ENCODE results near the gene ARL8B.
"Not testable (repeated sequence)": the region's sequence is repeated elsewhere in the genome, so short reads cannot be mapped to it uniquely, and the experiment has no call there.

Gene ARL8B

DNA sequence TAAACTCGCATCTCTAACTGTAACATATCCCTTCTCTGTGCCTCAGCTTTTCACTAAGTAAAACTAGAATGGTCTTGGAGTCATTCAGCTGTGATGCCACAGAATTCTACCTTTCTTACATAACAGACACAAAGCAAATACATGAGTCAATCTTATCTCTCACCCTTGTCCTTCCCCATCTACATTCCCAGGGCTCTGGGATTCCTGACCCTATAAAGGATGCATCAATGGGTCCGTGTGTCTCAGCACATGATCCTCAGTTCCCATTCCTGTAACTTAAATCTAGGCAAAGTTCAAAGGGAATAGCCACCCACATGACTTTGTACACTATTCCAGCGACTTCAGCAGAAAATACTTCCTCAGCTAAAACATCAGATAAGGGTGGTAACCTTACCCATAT, 11.8 kb upstream of the ARL8B start:
- Histone ChIP-seq H3K27ac (ENCODE audit: low read depth, low read length) (no peak overlapping the region), H3K4me1 (ENCODE audit: control insufficient read depth, insufficient read depth, low read length, unreplicated experiment) (peaks cover under 1% of the 10 kb centered on the region), H3K4me3 (ENCODE audit: low read depth, low read length) (no peak overlapping the region), H3K79me2 (ENCODE audit: control insufficient read depth, insufficient read depth, low read length, unreplicated experiment) (no peaks in the 10 kb centered on the region), H3K27me3 (ENCODE audit: insufficient read depth, low read length) (no peaks in the 10 kb centered on the region), H2AFZ (ENCODE audit: low read length, unreplicated experiment) (no peak overlapping the region), H3K36me3 (ENCODE audit: insufficient read depth, low read length) (no peaks in the 10 kb centered on the region)

DNA sequence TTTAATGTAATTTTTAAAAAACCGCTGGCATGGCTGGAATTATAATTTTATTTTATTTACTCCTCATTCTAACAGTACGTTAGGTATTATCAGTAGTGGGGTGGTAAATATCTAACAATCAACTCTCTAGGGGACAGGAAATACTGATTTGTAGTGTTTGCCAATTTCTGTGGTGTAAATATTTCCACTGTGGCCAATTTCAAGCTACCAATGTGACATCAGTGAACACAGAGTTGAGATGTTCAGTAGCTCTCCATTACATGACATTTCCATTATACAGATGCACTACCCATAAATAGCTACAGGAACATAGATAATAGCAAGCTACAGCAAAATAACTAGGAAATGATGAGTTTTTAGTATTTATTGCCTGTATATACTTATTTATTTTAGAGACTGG, 10.0 kb upstream of the ARL8B start:
- Histone ChIP-seq H3K4me3 (ENCODE audit: low read depth, low read length) (no peak overlapping the region), H3K79me2 (ENCODE audit: control insufficient read depth, insufficient read depth, low read length, unreplicated experiment) (no peaks in the 10 kb centered on the region), H3K27ac (ENCODE audit: low read depth, low read length) (no peak overlapping the region), H3K27me3 (ENCODE audit: insufficient read depth, low read length) (no peaks in the 10 kb centered on the region), H3K36me3 (ENCODE audit: insufficient read depth, low read length) (no peaks in the 10 kb centered on the region), H3K4me1 (ENCODE audit: control insufficient read depth, insufficient read depth, low read length, unreplicated experiment) (peaks cover 5% of the 10 kb centered on the region), H2AFZ (ENCODE audit: low read length, unreplicated experiment) (no peak overlapping the region)

GRCh38 chr3:5113726-5114125, 8.4 kb upstream of the ARL8B start:
- H3K79me2 ChIP-seq (ENCODE audit: control insufficient read depth, insufficient read depth, low read length, unreplicated experiment); H2AFZ ChIP-seq (ENCODE audit: low read length, unreplicated experiment); H3K27ac ChIP-seq (ENCODE audit: low read depth, low read length); H3K4me3 ChIP-seq (ENCODE audit: low read depth, low read length); H3K27me3 ChIP-seq (ENCODE audit: insufficient read depth, low read length); H3K36me3 ChIP-seq (ENCODE audit: insufficient read depth, low read length); H3K4me1 ChIP-seq (ENCODE audit: control insufficient read depth, insufficient read depth, low read length, unreplicated experiment): not testable (repeated sequence)

- Histone ChIP-seq H3K79me2 (ENCODE audit: control insufficient read depth, insufficient read depth, low read length, unreplicated experiment) (no peaks in the 10 kb centered on the region), H2AFZ (ENCODE audit: low read length, unreplicated experiment) (peak overlapping the region; percentile 92), H3K27ac (ENCODE audit: low read depth, low read length) (no peak overlapping the region), H3K4me1 (ENCODE audit: control insufficient read depth, insufficient read depth, low read length, unreplicated experiment) (peaks cover 5% of the 10 kb centered on the region), H3K27me3 (ENCODE audit: insufficient read depth, low read length) (no peaks in the 10 kb centered on the region), H3K4me3 (ENCODE audit: low read depth, low read length) (no peak overlapping the region), H3K36me3 (ENCODE audit: insufficient read depth, low read length) (no peaks in the 10 kb centered on the region)
These were observed 6.5 kb upstream of the ARL8B start for GRCh38 chr3:5115506-5116162.

GRCh38 chr3:5116538-5116937, 5.6 kb upstream of the ARL8B start:
- no peak overlapping the region for H3K27ac ChIP-seq (ENCODE audit: low read depth, low read length)
- H3K79me2 ChIP-seq (ENCODE audit: control insufficient read depth, insufficient read depth, low read length, unreplicated experiment), result no peaks in the 10 kb centered on the region
- no peak overlapping the region for H3K4me3 ChIP-seq (ENCODE audit: low read depth, low read length)
- H3K27me3 ChIP-seq (ENCODE audit: insufficient read depth, low read length), result no peaks in the 10 kb centered on the region
- H3K36me3 ChIP-seq (ENCODE audit: insufficient read depth, low read length), result no peaks in the 10 kb centered on the region
- H3K4me1 ChIP-seq (ENCODE audit: control insufficient read depth, insufficient read depth, low read length, unreplicated experiment), result peaks cover 5% of the 10 kb centered on the region
- H2AFZ ChIP-seq (ENCODE audit: low read length, unreplicated experiment), result no peak overlapping the region

DNA sequence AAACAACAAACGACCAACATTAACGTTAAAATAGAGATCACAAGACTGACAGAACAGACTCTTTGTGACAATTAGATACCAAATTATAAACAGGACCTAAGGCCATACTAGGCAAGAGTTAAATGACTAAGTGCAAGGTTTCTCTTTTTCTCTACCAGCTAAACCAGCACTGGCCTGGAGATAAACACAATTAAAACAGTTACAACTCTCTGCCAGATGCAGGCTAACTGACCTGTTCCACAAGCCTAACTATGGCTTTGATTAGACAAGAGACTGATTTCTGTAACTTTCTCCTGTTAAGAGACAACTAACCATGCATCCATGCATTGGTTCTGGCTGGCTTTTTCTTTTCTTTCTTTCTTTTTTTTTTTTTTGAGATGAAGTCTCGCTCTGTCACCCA, 1.6 kb upstream of the ARL8B start:
- H3K4me3 ChIP-seq (ENCODE audit: low read depth, low read length), result no peak overlapping the region
- H3K4me1 ChIP-seq (ENCODE audit: control insufficient read depth, insufficient read depth, low read length, unreplicated experiment), result peaks cover 16% of the 10 kb centered on the region
- no peaks in the 10 kb centered on the region; the same call in 1 of the 2 replicates for H3K36me3 ChIP-seq (ENCODE audit: insufficient read depth, low read length)
- no peak overlapping the region for H3K27ac ChIP-seq (ENCODE audit: low read depth, low read length)
- peaks cover 33% of the 10 kb centered on the region for H3K79me2 ChIP-seq (ENCODE audit: control insufficient read depth, insufficient read depth, low read length, unreplicated experiment)
- H2AFZ ChIP-seq (ENCODE audit: low read length, unreplicated experiment), result no peak overlapping the region
- H3K27me3 ChIP-seq (ENCODE audit: insufficient read depth, low read length), result no peaks in the 10 kb centered on the region

- Histone ChIP-seq H3K27ac (ENCODE audit: low read depth, low read length) (peak overlapping the region; percentile 83), H3K4me3 (ENCODE audit: low read depth, low read length) (peak overlapping the region; percentile 88), H2AFZ (ENCODE audit: low read length, unreplicated experiment) (peak overlapping the region; percentile 31), H3K27me3 (ENCODE audit: insufficient read depth, low read length) (no peaks in the 10 kb centered on the region), H3K79me2 (ENCODE audit: control insufficient read depth, insufficient read depth, low read length, unreplicated experiment) (peaks cover 55% of the 10 kb centered on the region), H3K4me1 (ENCODE audit: control insufficient read depth, insufficient read depth, low read length, unreplicated experiment) (peaks cover 28% of the 10 kb centered on the region), H3K36me3 (ENCODE audit: insufficient read depth, low read length) (no peaks in the 10 kb centered on the region; the same call in 1 of the 2 replicates)
These were observed 932 bp downstream of the ARL8B start for GRCh38 chr3:5122741-5123706.

DNA sequence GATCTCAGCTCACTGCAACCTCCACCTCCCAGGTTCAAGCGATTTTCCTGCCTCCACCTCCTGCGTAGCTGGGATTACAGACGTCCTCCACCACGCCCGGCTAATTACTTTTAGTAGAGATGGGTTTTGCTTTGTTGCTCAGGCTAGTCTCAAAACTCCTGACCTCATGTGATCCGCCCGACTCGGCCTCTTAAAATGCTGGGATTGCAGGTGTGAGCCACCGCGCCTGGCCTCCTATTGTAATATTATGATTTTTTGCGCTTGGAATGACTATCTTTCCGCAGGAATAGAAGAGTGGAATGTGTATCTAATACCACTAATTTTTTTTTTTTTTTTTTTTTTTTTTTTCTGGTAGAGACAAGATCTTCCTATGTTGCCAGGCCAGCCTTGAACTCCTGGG, 1.8 kb downstream of the ARL8B start:
- Histone ChIP-seq H3K36me3 (ENCODE audit: insufficient read depth, low read length) (no peaks in the 10 kb centered on the region; the same call in 1 of the 2 replicates), H3K4me1 (ENCODE audit: control insufficient read depth, insufficient read depth, low read length, unreplicated experiment) (peaks cover 28% of the 10 kb centered on the region), H3K79me2 (ENCODE audit: control insufficient read depth, insufficient read depth, low read length, unreplicated experiment) (peaks cover 64% of the 10 kb centered on the region), H3K27me3 (ENCODE audit: insufficient read depth, low read length) (no peaks in the 10 kb centered on the region), H2AFZ (ENCODE audit: low read length, unreplicated experiment) (no peak overlapping the region), H3K4me3 (ENCODE audit: low read depth, low read length) (peak overlapping the region; percentile 88), H3K27ac (ENCODE audit: low read depth, low read length) (peak overlapping the region; percentile 83; the same call in 1 of the 2 replicates)

DNA sequence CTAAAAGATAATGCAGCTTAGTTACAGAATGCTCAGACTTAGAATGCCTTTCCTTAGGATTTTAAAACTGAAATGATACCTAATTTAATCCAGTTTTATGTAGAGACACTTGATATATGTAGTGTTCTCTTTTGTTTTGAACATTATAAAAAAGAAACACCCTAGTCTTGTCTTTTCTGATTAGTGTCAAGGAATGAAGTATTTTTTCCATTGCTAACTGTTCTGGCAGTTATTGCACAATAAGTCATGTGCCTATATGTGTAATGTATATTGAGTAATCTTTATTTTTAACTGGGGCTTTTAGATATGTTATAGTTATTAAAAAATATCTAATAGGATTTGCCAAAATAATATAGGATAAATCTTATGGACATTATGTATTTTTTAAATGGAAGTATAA, 4.5 kb downstream of the ARL8B start:
- peaks cover 28% of the 10 kb centered on the region for H3K4me1 ChIP-seq (ENCODE audit: control insufficient read depth, insufficient read depth, low read length, unreplicated experiment)
- H3K79me2 ChIP-seq (ENCODE audit: control insufficient read depth, insufficient read depth, low read length, unreplicated experiment), result peaks cover 88% of the 10 kb centered on the region
- H3K27me3 ChIP-seq (ENCODE audit: insufficient read depth, low read length), result no peaks in the 10 kb centered on the region
- peaks cover under 1% of the 10 kb centered on the region for H3K36me3 ChIP-seq (ENCODE audit: insufficient read depth, low read length)
- peak overlapping the region; percentile 67 for H3K27ac ChIP-seq (ENCODE audit: low read depth, low read length)
- H3K4me3 ChIP-seq (ENCODE audit: low read depth, low read length), result peak overlapping the region; percentile 35
- no peak overlapping the region for H2AFZ ChIP-seq (ENCODE audit: low read length, unreplicated experiment)

GRCh38 chr3:5128849-5129248, 6.8 kb downstream of the ARL8B start:
- peaks cover 33% of the 10 kb centered on the region for H3K4me1 ChIP-seq (ENCODE audit: control insufficient read depth, insufficient read depth, low read length, unreplicated experiment)
- H3K27ac ChIP-seq (ENCODE audit: low read depth, low read length), result no peak overlapping the region
- no peaks in the 10 kb centered on the region for H3K27me3 ChIP-seq (ENCODE audit: insufficient read depth, low read length)
- no peak overlapping the region for H2AFZ ChIP-seq (ENCODE audit: low read length, unreplicated experiment)
- H3K79me2 ChIP-seq (ENCODE audit: control insufficient read depth, insufficient read depth, low read length, unreplicated experiment), result peaks cover 93% of the 10 kb centered on the region
- H3K4me3 ChIP-seq (ENCODE audit: low read depth, low read length), result no peak overlapping the region
- peaks cover 4% of the 10 kb centered on the region for H3K36me3 ChIP-seq (ENCODE audit: insufficient read depth, low read length)

All from ACC112 (cell line).